ENCODE data around the gene SKIC8.

DNA sequence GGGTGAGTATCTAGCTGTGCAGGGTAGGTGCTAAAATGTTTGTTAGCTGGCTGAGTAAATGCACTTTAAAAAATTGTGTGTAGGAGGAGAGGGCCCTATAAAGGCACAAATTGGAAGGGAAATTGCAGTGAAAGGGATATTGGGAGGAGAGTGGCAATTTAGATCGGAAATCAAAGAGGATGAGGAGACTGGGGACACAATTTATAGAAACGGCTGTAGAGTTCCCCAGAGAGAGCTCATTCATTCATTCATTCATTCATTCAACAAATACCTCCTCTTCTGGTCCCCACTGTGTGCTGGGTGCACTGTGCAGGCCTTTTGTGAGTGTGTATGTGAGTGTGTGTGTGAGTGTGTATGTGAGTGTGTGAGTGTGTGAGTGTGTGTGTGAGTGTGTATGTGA is 32.6 kb downstream of the SKIC8 start:
- no peak for TF ChIP-seq POLR2AphosphoS5 (IDR thresholded peaks at IDR 0.05; ENCODE audit: low read depth, low read length)
- no peak for TF ChIP-seq SIN3A (IDR thresholded peaks at IDR 0.05; ENCODE audit: borderline replicate concordance, insufficient read depth, low read length)
- TF ChIP-seq TAF1 (IDR thresholded peaks at IDR 0.05; ENCODE audit: borderline replicate concordance, insufficient read depth, low read length): no peak

Measured in PFSK-1 (cell line).